NCI-H2081 (cell line): ENCODE measurements around the gene GRM8.

Experiments used
- DNase-seq, 2 experiments: peaks; one replicate each; lab custom pipeline; 2025; lab: John Stamatoyannopoulos, UW

GRM8 gene

GRCh38 chr7:127230192-127230925, 22.4 kb downstream of the GRM8 start:
- DNase-seq: no peak

GRCh38 chr7:127226685-127227374, 25.9 kb downstream of the GRM8 start:
- no peak for DNase-seq

GRCh38 chr7:127221731-127222130, 31.0 kb downstream of the GRM8 start:
- DNase-seq: no peak

GRCh38 chr7:127214956-127215718, 37.6 kb downstream of the GRM8 start:
- no peak for DNase-seq

- DNase-seq: no peak
Observed at GRCh38 chr7:127209886-127210285, 42.9 kb downstream of the GRM8 start.

- no peak for DNase-seq
Observed at GRCh38 chr7:127208860-127209259, 43.9 kb downstream of the GRM8 start.

GRCh38 chr7:127208351-127208750, 44.4 kb downstream of the GRM8 start:
- no peak for DNase-seq

GRCh38 chr7:127207806-127208205, 44.9 kb downstream of the GRM8 start:
- no peak for DNase-seq

GRCh38 chr7:127207230-127207629, 45.5 kb downstream of the GRM8 start:
- DNase-seq: no peak

GRCh38 chr7:127194571-127194970, 58.2 kb downstream of the GRM8 start:
- DNase-seq: no peak

GRCh38 chr7:127189886-127190285, 62.9 kb downstream of the GRM8 start:
- DNase-seq: peak in 1 of 2 experiments; percentile 21

- peak; percentile 5 to 76 for DNase-seq
Observed at GRCh38 chr7:127189074-127189473, 63.7 kb downstream of the GRM8 start.

GRCh38 chr7:127187740-127188139, 65.0 kb downstream of the GRM8 start:
- DNase-seq: no peak

GRCh38 chr7:127186686-127187085, 66.1 kb downstream of the GRM8 start:
- DNase-seq: no peak

GRCh38 chr7:127177156-127177555, 75.6 kb downstream of the GRM8 start:
- no peak for DNase-seq

- no peak for DNase-seq
Observed at GRCh38 chr7:127162366-127162765, 90.4 kb downstream of the GRM8 start.

- no peak for DNase-seq
Observed at GRCh38 chr7:127158659-127159058, 94.1 kb downstream of the GRM8 start.

GRCh38 chr7:127154958-127155357, 97.8 kb downstream of the GRM8 start:
- no peak for DNase-seq

GRCh38 chr7:127154101-127154500, 98.6 kb downstream of the GRM8 start:
- DNase-seq: no peak

GRCh38 chr7:127153315-127153714, 99.4 kb downstream of the GRM8 start:
- DNase-seq: no peak

- no peak for DNase-seq
Observed at GRCh38 chr7:127152423-127152822, 100.3 kb downstream of the GRM8 start.

- DNase-seq: no peak
Observed at GRCh38 chr7:127151379-127151778, 101.4 kb downstream of the GRM8 start.

GRCh38 chr7:127150543-127150942, 102.2 kb downstream of the GRM8 start:
- no peak for DNase-seq
